Stimulated activated CD8-positive, alpha-beta memory T cell treated with anti-CD3 and anti-CD28 coated beads, Interleukin-7, amount 100 ng/mL, for 24 hours (primary cell): ENCODE results near the gene FAM219A.
A peak's percentile ranks its signal among the peaks of the same experiment; 100 is the strongest.
"Not testable (repeated sequence)": the region's sequence is repeated elsewhere in the genome, so short reads cannot be mapped to it uniquely, and the experiment has no call there.

Experiments used
- DNase-seq: peaks from one replicate; pipeline ENCODE4 v3.0.0-alpha.2; 2020; ENCODE audit warnings: low read depth

Gene FAM219A

GRCh38 chr9:34443533-34443932 lies 14.8 kb downstream of the FAM219A start:
- no peak for DNase-seq

- DNase-seq: no peak
Measured at GRCh38 chr9:34442770-34443169, 15.6 kb downstream of the FAM219A start.

DNA sequence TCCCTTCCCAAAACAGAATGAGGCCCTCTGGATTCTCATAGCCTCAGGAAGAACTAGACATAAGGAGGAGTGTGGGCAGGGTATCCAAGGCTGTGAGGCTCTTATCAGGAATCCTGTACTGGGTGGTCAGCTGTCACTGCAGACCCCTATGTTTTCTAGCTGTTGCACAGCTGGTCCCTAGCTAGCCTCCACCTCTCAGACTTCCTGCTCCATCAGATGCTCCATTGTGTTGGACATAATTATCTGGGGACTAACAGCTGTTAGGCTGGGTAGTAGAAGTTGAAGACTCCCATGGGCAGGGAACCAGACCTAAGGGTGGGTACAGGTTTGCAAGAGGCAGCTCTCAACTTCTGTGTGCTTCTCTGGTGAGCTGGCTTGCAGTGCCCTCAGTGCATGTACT lies 18.4 kb downstream of the FAM219A start:
- DNase-seq: no peak

- not testable (repeated sequence) for DNase-seq
Measured at GRCh38 chr9:34438465-34438864, 19.9 kb downstream of the FAM219A start.

GRCh38 chr9:34437926-34438307 lies 20.5 kb downstream of the FAM219A start:
- DNase-seq: not testable (repeated sequence)

DNA sequence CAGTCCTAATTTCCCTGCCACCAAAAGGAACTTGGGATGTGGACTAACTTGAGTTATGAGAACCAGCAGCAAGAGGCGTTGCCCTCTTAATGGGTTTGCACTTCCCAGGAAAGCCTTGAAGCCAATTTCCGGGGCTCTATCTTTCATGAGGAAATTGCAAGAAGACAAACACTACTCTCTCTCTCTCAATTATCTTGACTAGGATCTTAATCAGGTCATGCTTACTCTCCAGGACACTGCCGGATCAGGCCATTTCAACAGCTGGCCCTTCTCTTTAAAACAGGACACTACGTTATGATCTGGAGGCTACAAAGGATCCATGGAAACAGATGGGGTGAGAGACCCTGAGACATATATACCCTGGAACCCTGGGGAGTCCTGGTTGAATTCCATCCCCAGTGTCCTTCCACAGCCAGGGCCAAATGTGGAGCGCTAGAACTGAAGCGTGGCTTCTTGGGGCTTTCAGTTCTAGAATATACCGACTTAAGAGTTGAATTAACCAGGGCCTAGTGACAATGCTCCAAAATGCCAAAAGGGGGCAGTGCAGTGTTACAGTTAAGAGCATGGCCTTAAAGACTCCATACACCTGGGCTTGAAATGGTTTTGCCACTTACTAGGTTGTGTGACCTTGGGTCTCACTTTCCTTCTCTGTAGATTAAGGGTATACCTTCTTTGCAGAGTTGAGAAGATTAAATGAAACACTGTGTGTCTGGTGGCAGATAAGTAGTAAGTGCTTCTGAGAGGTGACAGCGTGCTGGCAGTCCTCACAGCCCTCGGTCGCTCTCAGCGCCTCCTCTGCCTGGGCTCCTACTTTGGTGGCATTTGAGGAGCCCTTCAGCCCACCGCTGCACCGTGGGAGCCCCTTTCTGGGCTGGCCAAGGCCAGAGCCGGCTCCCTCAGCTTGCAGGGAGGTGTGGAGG lies 21.1 kb downstream of the FAM219A start:
- no peak for DNase-seq

GRCh38 chr9:34431667-34432066 lies 26.7 kb downstream of the FAM219A start:
- no peak for DNase-seq

DNA sequence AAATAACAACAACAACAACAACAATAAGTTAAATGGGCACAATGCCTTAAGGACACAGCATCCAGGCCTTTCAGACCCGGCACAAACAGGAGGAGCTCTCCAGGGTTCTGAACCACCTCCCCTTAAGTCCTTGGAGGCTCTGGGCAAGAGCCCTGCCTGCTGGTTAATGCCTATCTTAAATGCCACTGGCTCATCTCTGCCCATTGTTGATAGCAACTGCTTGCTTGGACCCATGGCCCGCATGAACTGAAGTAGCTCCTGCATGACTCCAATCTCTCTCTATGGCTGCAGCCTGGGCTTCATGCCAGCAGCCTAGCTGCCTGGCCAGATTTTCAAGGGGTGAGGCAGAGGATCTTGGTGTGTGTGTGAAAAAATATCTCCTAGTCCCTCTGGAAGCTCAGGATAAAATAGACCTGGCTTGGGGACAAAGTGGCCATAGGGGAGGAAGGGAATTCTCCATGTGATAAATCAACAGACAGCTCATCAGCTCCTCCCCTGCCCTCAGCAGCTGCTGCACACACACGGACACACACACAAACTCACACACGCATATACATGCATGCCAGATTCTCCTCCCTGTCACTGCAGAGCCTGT lies 27.4 kb downstream of the FAM219A start:
- no peak for DNase-seq

GRCh38 chr9:34428325-34428958 lies 29.9 kb downstream of the FAM219A start:
- DNase-seq: no peak

- no peak for DNase-seq
Measured at GRCh38 chr9:34426347-34427074, 31.9 kb downstream of the FAM219A start.

DNA sequence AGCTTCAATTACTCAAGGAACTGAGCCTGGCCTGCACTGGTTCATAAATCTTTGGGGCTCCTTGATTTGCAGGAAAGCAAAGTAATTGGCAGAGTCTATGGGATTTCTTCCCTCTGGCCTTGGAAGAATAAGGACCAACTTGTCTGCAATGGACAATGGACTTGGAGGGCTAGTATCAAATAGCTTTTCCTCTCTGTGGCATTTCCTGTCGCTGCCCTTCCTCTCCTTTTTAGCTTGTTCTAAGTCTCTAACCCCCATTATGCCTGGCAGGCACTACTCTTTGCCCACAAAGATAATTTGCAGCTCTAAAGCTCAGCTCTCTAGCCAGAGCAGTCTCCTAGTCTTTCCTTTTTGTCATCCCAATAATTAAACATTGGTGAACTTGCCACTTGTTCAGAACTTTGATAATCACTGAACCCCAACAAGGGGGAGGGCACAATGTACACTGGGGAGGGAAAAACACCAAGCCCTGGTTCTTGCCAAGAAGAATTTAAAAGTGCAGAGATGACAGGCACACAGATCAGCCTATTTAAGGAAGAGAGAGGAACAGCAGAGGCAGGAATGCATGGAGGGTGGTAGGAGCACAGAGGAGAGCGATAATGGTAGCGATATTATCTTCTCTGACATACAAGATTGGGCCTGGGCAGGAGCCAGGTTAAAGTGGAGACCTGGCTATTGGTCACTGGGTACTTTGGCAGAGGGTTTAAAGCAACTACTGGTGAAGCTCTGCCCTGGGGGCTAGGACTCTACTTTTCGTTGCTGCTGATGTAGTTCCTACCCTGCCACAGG lies 38.5 kb downstream of the FAM219A start:
- DNase-seq: no peak

DNA sequence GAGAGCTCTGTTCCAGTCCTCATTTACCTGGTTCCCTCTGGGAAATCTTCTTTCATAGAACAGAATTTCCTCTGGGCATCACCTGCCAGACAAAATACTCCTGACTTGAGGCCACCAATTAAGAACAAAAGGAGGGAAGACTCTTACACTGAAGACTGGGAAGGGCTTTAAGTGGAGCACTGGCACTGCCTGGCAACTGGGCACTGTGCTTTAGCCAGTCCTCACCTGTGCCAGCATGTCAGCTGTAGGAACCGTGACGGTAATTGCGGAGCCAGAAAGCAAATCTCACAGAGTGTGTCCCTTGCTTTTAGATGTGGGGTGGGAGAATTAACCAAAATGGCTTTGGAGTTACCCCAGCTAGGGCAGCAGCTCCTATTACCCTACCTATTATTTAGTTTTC lies 40.6 kb downstream of the FAM219A start:
- DNase-seq: no peak

DNA sequence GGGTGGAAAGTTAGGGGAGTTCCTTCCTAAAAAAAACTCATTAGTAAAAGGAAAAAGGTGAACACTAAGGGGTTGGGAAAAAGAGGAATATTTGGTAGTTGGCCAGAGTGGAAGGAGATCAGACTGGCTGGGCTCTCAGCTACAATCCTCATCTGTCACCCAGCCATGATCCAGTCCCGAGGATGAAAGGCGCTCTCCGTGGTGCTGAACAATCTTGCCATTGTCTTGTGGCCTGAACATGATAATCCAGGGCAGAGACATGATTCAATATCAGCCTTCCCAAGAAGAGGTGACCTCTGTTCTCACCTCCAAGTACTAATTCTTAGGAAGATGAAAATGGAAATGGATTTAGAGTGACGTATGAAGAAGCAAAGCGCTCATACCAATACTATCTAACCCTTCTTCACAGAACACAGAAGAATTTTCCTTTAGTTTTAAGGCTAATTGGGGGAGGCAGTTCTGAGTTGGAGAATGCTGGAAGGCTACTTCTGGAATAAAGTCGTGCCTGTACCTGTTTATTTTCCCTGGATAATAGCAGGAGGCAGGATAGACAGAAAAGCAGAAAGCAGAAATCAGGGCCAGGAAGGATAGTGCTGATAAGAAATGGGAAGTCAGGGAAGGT lies 45.0 kb downstream of the FAM219A start:
- DNase-seq: no peak

DNA sequence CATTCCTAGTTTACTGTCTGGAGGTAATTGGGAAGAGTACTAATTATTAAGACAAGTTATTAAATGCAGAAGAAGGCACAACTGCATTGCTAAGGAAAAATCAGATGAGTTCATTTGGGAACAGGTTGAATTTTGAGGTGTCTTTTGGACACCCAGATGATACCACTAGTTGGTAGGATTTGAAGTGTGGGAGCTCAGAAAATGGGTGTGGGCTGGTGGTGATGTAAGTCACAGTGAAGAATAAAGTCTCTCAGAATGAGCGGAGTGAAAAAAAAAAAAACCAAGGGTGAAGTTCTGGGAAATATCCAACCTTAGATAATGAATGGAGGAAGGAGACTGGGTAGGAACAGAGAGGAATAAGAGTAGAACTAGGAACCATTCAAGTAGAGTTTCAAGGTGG lies 46.0 kb downstream of the FAM219A start:
- no peak for DNase-seq

- DNase-seq: no peak
Measured at GRCh38 chr9:34409154-34409553, 49.2 kb downstream of the FAM219A start.

DNA sequence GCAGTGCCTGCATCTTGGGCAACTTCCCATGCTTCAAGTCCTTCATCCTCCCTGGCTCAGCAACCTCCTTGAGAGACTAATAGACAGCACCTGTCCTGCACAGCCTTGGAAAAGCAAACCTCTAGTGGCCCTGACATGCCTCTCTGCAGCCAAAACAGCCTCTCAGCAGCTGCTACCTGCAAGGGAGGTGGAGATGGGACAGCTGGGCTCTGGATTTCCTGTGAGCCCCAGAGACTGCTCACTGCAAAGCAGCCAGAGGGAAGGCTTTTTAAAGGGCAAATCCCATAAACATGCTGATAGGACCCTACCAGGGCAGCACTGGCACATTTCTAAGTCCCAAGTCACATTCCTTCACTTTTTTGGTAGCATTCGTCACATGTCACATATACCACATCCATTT lies 50.2 kb downstream of the FAM219A start:
- no peak for DNase-seq

DNA sequence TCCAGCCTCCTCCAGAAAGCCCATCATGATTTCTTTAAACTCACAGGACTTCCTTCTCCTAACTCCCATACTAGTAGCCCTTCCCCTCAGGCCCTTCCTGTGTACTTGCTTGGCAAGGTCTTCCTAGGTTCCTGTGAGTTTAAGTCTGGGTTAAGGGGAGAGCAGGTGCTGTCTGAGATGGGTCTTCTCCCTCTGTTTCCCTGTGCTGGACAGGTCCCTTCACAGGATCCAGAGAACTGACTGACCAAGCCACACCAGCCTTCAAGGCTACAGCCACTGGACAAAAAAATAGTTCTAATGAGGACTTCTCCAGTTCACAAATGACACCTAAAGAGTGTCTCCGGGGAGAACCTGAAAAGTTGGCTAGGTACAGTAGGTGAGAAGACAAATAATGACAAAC lies 52.2 kb downstream of the FAM219A start:
- no peak for DNase-seq

DNA sequence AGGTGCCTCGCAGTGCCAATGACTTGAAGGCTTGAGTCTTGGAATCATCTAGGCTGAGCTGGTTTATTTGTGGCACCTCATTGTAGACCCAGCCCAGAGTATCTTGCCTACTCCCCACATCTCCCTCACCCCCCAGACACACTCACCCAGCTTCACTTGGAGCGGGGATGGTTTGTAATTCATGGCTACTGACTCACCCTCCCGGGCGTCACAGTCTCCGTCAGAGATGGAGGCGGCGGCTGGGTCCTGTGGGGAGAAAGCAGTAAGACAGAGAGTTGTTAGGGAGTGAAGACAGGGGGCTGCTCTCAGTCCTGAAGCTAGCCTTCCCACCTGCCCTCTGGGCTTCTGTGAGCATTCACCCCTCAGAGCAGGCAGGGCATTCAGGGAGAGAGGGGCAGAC lies 52.7 kb downstream of the FAM219A start:
- no peak for DNase-seq

- peak; percentile 30 for DNase-seq
Measured at GRCh38 chr9:34403554-34404380, 54.6 kb downstream of the FAM219A start.
